ENCODE measurements around the gene TCERG1L. TPM values are rescaled to one million over a fixed set of nuclear protein-coding genes. Genes with fewer than 3 reads are reported as not detected.

Gene TCERG1L
- total RNA-seq, 1 experiment from 2014 or later, result not detected

- Histone ChIP-seq H3K27me3 (ENCODE audit: control insufficient read depth, insufficient read depth, low read length) (peaks cover 10% of the 10 kb centered on the region; the same call in 1 of the 2 replicates), H3K9me3 (ENCODE audit: control insufficient read depth, insufficient read depth, low read depth, low read length) (no peaks in the 10 kb centered on the region), H3K36me3 (ENCODE audit: control insufficient read depth, insufficient read depth, low read length) (no peaks in the 10 kb centered on the region), H3K27ac (ENCODE audit: low read length) (no peak overlapping the region), H3K4me3 (ENCODE audit: low read depth in 2 of 2, low read length in 2 of 2) (no peak overlapping the region), H3K4me1 (ENCODE audit: control insufficient read depth, insufficient read depth, low read length) (no peaks in the 10 kb centered on the region)
- ATAC-seq, result no peak
- in situ Hi-C loops (cut with HindIII; ENCODE audit: low pct_unique_long_range_greater_than_20kb, low sequenced_read_pairs) (no loop called here), intact Hi-C loops (cut with micrococcal nuclease; ENCODE audit: unreplicated experiment) (no loop called here)
- no TSS peak for BruUV-seq (replicated peaks)
- POLR2A ChIA-PET, result no interaction called here
- DNase-seq (ENCODE audit: low read depth, low spot score), result no peak
- TF ChIP-seq SIN3A (IDR thresholded peaks at IDR 0.05; ENCODE audit: borderline replicate concordance, insufficient read depth, low read depth, low read length) (no peak), TCF7L2 (IDR thresholded peaks at IDR 0.05; ENCODE audit: low read depth, low read length) (no peak), CTCF (IDR thresholded peaks at IDR 0.05) (no peak), REST (IDR thresholded peaks at IDR 0.05; ENCODE audit: insufficient read depth in 1 of 2, low read depth in 2 of 2, low read length in 1 of 2) (no peak), POLR2AphosphoS5 (IDR thresholded peaks at IDR 0.05; ENCODE audit: low read depth, low read length) (no peak)
- CTCF ChIA-PET, result interaction anchor here (0.5 kb wide), 1 partner anchor 319 kb away, joined by 3 read pairs; no protein-coding TSS in a partner anchor
These were observed 62.1 kb downstream of the TCERG1L start for GRCh38 chr10:131249238-131249954.

- H3K9me3 ChIP-seq (ENCODE audit: control insufficient read depth, insufficient read depth, low read depth, low read length), result no peaks in the 10 kb centered on the region
- no peak overlapping the region for H3K4me3 ChIP-seq (ENCODE audit: low read depth in 2 of 2, low read length in 2 of 2)
- in situ Hi-C loops (cut with HindIII; ENCODE audit: low pct_unique_long_range_greater_than_20kb, low sequenced_read_pairs), result no loop called here
These were observed 63.0 kb downstream of the TCERG1L start for GRCh38 chr10:131248376-131249165.

More at GRCh38 chr10:131248376-131249165, 63.0 kb downstream of the TCERG1L start:
- BruUV-seq (replicated peaks), result no TSS peak
- Histone ChIP-seq H3K4me1 (ENCODE audit: control insufficient read depth, insufficient read depth, low read length) (no peaks in the 10 kb centered on the region), H3K27ac (ENCODE audit: low read length) (no peak overlapping the region), H3K27me3 (ENCODE audit: control insufficient read depth, insufficient read depth, low read length) (peaks cover 10% of the 10 kb centered on the region; the same call in 1 of the 2 replicates), H3K36me3 (ENCODE audit: control insufficient read depth, insufficient read depth, low read length) (no peaks in the 10 kb centered on the region)
- ATAC-seq (no peak), DNase-seq (ENCODE audit: low read depth, low spot score) (no peak)
- ChIA-PET CTCF (no interaction called here), POLR2A (no interaction called here)
- intact Hi-C loops (cut with micrococcal nuclease; ENCODE audit: unreplicated experiment), result no loop called here
- TF ChIP-seq SIN3A (IDR thresholded peaks at IDR 0.05; ENCODE audit: borderline replicate concordance, insufficient read depth, low read depth, low read length), result no peak

Measured in Panc1 (cell line).